Activated T-cell treated with anti-CD3 and anti-CD28 coated beads, Interleukin-2, amount 50 U/mL, for 4 hours (primary cell): ENCODE results near the gene RASGRF2. TPM values are rescaled to one million over a fixed set of nuclear protein-coding genes. Genes with fewer than 3 reads are reported as not detected.
"Not testable (repeated sequence)": the region's sequence is repeated elsewhere in the genome, so short reads cannot be mapped to it uniquely, and the experiment has no call there.

ENCODE experiments used
- ATAC-seq, 2 donors: fragments of 200-7000 bp; cut with Tn5 transposase; one replicate each; pipeline ENCODE4 v1.10.0; 2021
- DNase-seq: peaks from one replicate; pipeline ENCODE4 v3.0.0-alpha.2; 2020
- H3K27me3 Mint-ChIP-seq: one replicate; pipeline ENCODE4 v1.8.0; 2021; ENCODE audit warnings: low read depth, mixed read lengths
- H3K36me3 Mint-ChIP-seq: one replicate; pipeline ENCODE4 v1.8.0; 2022; ENCODE audit warnings: mixed read lengths; ENCODE audit not compliant: insufficient read depth
- H3K4me1 Mint-ChIP-seq: one replicate; pipeline ENCODE4 v1.8.0; 2021; ENCODE audit warnings: low read depth, mixed read lengths
- H3K4me3 Mint-ChIP-seq: one replicate; pipeline ENCODE4 v1.8.0; 2021; ENCODE audit warnings: mild to moderate bottlenecking, moderate library complexity, mixed read lengths
- H3K9me3 Mint-ChIP-seq: one replicate; pipeline ENCODE4 v1.8.0; 2021; ENCODE audit warnings: mixed read lengths
- total RNA-seq, 3 donors: library from RNA; stranded (reverse); gene quantifications; one replicate each; pipeline ENCODE4 v1.2.1, GENCODE V29; 2021

Gene RASGRF2
- total RNA-seq, 3 donors from 2014 or later, result 5.6 to 8.6 (median 7.5) TPM

DNA sequence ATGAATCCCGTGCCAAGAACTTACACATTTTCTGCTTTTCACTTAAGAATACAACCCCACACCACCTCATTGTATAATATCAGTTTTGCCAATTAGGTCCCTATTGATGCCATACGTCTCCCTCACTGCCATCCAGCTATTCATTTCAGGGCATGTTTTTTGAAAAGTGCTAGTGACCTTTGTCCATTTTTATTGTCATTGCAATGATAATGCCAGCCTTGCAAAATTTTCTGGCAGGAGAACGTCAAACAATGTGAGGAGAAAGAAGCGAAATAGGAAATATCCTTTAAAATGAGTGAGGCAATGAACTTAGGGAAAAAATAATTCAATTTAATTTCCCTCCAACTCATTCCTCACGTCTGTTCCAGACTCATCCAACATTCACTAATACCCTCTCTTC lies 161.1 kb downstream of the RASGRF2 start:
- peaks cover 5% of the 10 kb centered on the region for H3K4me1 Mint-ChIP-seq
- peaks cover 47% of the 10 kb centered on the region for H3K36me3 Mint-ChIP-seq
- no peak overlapping the region for H3K4me3 Mint-ChIP-seq
- H3K27me3 Mint-ChIP-seq, result no peaks in the 10 kb centered on the region
- DNase-seq (no peak), ATAC-seq (no peak)
- no peaks in the 10 kb centered on the region for H3K9me3 Mint-ChIP-seq

DNA sequence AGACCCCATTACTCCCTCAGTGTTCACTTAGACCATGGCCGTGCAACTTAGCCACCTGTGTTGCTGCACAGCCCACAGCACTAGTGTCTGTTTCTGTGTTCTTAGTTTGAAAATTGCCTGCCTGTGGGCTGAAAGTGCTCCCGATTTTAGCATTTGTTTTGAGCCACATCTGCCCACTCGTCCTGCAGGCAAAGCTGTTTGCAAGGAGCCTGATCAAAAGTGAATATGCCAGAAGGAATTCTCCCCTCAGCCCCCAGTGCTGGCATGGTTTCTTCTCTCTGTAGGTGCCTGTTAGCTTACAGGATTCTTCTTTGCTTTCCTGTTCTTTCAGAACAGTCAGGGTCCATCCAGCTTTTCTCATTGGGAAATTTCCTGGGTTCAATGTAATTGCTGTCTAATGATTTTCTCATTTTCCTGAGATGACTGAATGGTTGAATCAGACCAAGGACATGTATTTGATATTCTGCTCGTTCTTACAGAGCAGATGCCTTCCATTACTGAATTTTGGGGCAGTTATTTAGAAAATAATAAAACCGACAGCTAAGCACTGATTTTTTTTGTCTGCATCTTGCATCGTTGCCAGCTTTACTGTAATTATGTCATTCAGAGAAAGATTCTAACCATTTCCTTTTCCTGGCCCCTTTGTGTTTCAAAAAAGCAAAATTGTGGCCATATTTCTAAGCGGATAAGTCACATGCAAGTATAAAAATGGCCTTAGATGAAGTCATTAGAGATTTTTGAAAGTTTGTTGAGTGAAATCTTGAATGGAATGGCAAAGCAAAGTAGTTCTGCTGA lies 161.9 kb downstream of the RASGRF2 start:
- H3K27me3 Mint-ChIP-seq, result no peaks in the 10 kb centered on the region
- peaks cover 51% of the 10 kb centered on the region for H3K36me3 Mint-ChIP-seq
- ATAC-seq (no peak), DNase-seq (no peak)
- H3K4me3 Mint-ChIP-seq, result no peak overlapping the region
- H3K4me1 Mint-ChIP-seq, result peaks cover 5% of the 10 kb centered on the region
- H3K9me3 Mint-ChIP-seq, result no peaks in the 10 kb centered on the region

DNA sequence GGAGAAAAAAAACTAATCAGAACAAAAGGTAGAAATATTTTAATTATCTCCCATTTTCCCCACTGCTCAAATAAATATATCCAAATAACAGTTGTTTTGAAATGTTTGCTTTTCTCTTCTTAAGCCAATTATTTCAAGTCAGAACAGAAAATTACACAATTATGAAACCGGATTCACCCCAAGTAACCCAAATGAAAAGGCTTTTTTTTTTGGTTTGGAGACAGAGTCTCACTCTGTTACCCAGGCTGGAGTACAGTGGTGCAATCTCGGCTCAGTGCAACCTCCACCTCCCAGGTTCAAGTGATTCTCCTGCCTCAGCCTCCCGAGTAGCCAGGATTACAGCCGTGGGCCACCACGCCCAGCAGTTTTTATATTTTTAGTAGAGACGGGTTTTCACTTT lies 164.5 kb downstream of the RASGRF2 start:
- not testable (repeated sequence) for H3K9me3 Mint-ChIP-seq, H3K4me3 Mint-ChIP-seq, H3K4me1 Mint-ChIP-seq, H3K27me3 Mint-ChIP-seq, ATAC-seq, DNase-seq
- peaks cover 43% of the 10 kb centered on the region for H3K36me3 Mint-ChIP-seq

DNA sequence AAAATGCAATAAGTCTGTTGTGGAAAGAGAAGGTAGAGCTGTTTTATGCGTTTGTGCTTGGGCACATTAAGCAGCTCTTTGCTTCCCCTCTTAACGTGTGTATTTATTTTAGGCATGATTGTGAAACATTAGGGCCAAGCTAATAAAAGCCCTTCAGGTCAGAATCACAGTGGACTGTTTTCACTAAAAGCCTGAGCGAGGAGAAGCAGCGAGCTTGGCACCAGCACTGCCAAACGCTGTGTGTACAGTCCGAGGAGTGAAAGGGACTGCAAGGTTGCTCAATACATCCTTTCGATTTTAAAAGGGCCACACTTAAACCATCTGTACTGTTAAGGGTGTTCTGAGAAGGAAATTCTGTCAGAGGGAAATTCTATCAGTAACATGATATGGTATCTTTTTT lies 165.8 kb downstream of the RASGRF2 start:
- Mint-ChIP-seq H3K4me3 (no peak overlapping the region), H3K4me1 (peaks cover 5% of the 10 kb centered on the region), H3K36me3 (peaks cover 41% of the 10 kb centered on the region), H3K9me3 (no peaks in the 10 kb centered on the region), H3K27me3 (no peaks in the 10 kb centered on the region)
- DNase-seq, result no peak
- no peak for ATAC-seq

DNA sequence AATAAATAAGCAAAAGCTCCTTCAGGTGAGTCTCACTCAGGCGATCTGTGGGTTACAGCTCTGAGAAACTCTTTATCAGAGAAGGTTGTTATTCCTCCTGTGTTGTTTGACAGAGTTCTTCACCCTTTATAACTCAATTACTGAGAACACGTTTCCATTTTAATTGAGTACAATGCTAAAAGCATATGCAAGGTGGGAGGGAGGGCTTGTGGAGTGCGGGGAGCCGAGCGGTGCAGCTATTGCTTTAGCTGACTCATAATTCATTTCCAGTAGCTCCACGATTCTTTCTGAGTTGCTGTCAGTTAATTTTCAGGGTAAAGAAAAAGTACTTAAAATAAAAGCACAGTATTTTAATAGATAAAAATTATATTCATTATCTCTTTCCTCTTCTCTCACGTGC lies 168.3 kb downstream of the RASGRF2 start:
- Mint-ChIP-seq H3K27me3 (no peaks in the 10 kb centered on the region), H3K4me1 (no peaks in the 10 kb centered on the region), H3K9me3 (no peaks in the 10 kb centered on the region), H3K4me3 (no peak overlapping the region), H3K36me3 (peaks cover 31% of the 10 kb centered on the region)
- DNase-seq (no peak), ATAC-seq (no peak)

DNA sequence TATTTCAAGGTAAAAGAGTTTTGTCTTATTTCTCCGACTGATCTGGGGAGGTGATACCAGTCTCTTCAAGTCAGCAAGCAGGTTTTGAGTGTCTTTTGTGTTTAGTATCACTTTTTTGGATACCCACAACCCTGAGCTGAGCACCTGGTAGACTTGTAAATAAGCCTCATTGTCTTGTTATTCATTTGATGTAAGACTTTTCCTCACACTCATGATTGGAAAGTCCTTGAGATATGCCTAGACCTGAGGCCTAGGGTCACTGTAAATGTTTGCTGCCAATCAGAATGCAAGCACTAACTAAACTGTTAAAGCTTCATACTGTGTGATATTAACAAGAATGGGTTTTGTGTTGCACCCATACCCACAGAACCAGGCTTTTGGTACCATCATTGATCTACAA lies 172.2 kb downstream of the RASGRF2 start:
- H3K9me3 Mint-ChIP-seq, result peaks cover 5% of the 10 kb centered on the region
- DNase-seq (no peak), ATAC-seq (no peak)
- H3K27me3 Mint-ChIP-seq, result no peaks in the 10 kb centered on the region
- H3K36me3 Mint-ChIP-seq, result peaks cover 33% of the 10 kb centered on the region
- no peak overlapping the region for H3K4me3 Mint-ChIP-seq
- no peaks in the 10 kb centered on the region for H3K4me1 Mint-ChIP-seq

DNA sequence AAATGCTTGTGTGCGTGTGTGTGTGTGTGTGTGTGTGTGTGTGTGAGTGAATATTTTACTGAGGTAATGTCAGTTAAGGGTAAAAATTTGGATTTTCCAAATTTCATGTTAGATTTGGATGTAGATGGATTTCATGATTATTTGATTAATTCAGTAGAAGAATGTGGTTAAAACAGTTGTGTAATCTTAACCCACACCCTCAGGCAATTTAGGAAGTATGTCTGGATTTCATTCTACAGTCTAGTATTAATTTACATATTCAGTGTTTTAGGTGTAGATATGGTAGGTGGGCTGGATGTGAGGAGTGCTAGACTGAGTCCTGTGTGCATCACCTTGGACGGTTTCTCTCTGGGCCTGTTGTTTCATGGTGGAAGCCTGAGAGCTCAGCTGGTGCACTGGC lies 173.9 kb downstream of the RASGRF2 start:
- no peak for ATAC-seq
- no peak overlapping the region for H3K4me3 Mint-ChIP-seq
- no peak for DNase-seq
- peaks cover 5% of the 10 kb centered on the region for H3K9me3 Mint-ChIP-seq
- no peaks in the 10 kb centered on the region for H3K27me3 Mint-ChIP-seq
- peaks cover 40% of the 10 kb centered on the region for H3K36me3 Mint-ChIP-seq
- no peaks in the 10 kb centered on the region for H3K4me1 Mint-ChIP-seq

DNA sequence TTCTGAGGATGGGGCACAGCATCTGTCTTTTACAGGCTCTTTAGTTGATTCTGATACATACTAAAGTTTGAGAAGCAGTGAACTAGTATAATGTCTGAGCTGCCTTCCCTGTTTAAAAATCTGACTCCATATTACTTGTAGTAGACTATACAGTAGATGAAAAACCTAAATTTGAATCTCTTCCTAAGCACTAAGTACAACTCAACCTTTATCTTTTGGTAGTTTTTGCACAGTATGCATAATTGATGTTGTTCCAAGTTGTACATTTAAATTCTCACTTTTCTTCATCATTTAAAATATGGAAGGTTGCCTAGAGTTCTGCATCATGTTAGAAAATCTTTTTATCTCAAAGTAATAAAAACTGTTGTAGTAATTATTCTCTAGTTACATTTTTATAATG lies 174.4 kb downstream of the RASGRF2 start:
- Mint-ChIP-seq H3K36me3 (peaks cover 39% of the 10 kb centered on the region), H3K4me3 (no peak overlapping the region), H3K9me3 (peaks cover 5% of the 10 kb centered on the region), H3K27me3 (no peaks in the 10 kb centered on the region), H3K4me1 (no peaks in the 10 kb centered on the region)
- DNase-seq (no peak), ATAC-seq (no peak)

DNA sequence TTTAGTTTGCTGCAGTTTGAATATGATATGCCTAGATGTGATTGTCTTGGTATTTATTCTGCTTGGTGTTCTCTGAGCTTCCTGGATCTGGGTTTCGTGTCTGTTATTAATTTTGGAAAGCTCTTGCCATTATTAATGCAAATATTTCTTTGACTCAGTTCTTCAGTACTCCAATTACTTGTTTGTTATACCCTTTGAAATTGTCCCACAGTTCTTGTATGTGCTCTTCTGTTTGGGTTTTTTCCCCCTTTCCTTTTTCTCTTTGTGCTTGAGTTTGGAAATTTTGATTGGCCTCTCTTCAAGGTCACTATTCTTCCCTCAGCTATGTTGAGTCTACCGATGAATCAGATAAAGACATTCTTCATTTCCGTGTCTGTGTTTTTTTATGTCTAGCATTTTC lies 176.4 kb downstream of the RASGRF2 start:
- DNase-seq (no peak), ATAC-seq (no peak)
- Mint-ChIP-seq H3K36me3 (peaks cover 40% of the 10 kb centered on the region), H3K4me1 (no peaks in the 10 kb centered on the region), H3K4me3 (no peak overlapping the region), H3K27me3 (no peaks in the 10 kb centered on the region), H3K9me3 (peaks cover 5% of the 10 kb centered on the region)

DNA sequence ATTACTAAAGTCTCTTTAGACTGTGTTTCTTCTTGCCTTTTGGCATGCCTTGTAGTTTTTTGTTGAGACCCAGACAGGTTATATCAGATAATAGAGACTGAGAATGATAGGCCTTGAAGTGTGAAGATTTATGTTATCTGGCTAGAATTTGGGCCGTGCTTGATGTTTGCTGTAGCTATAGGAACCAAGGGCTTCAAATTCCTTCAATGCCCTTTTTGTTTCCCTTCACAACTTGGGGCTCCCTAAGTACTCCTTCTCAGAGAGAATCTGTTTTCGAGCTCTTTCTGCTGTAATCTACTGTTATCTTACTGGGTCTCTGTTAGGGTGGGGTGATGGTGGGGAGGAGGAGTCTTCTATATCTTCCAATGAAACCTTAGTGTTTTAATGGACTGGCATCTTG lies 177.7 kb downstream of the RASGRF2 start:
- peaks cover 5% of the 10 kb centered on the region for H3K9me3 Mint-ChIP-seq
- no peak for DNase-seq
- peaks cover 39% of the 10 kb centered on the region for H3K36me3 Mint-ChIP-seq
- H3K27me3 Mint-ChIP-seq, result no peaks in the 10 kb centered on the region
- ATAC-seq, result no peak
- no peaks in the 10 kb centered on the region for H3K4me1 Mint-ChIP-seq
- no peak overlapping the region for H3K4me3 Mint-ChIP-seq

DNA sequence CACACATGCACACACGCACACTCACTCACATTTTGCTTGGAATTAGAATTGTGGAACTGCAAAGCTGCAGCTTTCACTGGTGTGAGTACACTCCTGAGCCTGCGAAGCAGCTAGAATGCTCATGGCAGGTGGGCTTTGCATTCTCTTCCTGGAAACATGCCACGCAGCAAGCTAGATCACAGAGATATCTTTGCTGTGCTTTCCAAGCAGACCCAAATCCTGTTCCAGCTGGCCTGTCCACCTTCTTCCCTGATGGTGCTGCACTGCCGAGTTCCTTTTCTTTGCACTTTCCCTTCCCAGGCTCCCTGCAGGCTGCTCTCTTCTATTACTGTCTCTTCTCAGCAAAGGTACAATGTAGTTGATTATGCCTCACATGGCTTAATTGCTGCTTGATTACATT lies 180.3 kb downstream of the RASGRF2 start:
- peaks cover 5% of the 10 kb centered on the region for H3K9me3 Mint-ChIP-seq
- ATAC-seq (no peak), DNase-seq (no peak)
- no peak overlapping the region for H3K4me3 Mint-ChIP-seq
- no peaks in the 10 kb centered on the region for H3K27me3 Mint-ChIP-seq
- peaks cover 30% of the 10 kb centered on the region for H3K36me3 Mint-ChIP-seq
- no peaks in the 10 kb centered on the region for H3K4me1 Mint-ChIP-seq

DNA sequence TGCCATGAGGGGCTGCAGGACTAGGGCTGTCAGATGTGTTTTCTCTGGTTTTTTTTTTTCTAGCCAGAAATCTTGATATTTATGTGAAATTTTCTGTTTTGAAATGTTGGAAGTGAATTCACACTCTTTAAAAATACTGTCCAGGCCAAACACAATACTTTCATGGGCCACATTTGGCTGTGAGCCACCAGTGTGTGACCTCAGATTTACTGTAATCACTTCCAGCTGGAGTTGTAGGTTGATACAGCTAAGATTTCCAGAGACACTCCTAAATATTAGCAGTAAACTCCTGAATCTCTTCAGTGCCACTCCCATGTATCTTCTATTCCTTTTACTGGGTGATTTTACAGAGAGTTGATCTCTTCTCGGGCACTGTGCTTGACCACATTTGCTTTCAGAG lies 180.8 kb downstream of the RASGRF2 start:
- ATAC-seq (no peak), DNase-seq (no peak)
- Mint-ChIP-seq H3K36me3 (peaks cover 33% of the 10 kb centered on the region), H3K9me3 (peaks cover 5% of the 10 kb centered on the region), H3K4me1 (no peaks in the 10 kb centered on the region), H3K4me3 (no peak overlapping the region), H3K27me3 (no peaks in the 10 kb centered on the region)

DNA sequence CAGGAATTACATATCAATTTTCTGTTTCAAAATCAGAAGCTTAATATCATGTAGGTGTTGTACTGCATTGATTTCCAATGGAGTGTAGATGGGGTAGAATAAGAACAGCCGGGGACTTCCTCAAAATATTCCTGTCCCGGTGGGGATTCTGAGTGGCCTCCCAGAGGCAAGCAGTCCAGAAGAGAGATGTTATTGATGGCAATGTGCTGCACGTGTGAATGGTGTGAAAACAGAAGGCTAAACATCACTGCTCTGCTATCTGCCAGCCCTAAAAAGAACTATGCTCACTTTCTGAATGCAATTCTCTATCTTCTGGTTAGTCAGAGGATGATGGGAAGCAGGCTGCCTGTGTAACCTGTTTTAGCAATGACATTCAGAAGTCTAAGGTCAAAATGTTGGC lies 181.9 kb downstream of the RASGRF2 start:
- DNase-seq (no peak), ATAC-seq (no peak)
- Mint-ChIP-seq H3K9me3 (no peaks in the 10 kb centered on the region), H3K4me3 (no peak overlapping the region), H3K36me3 (peaks cover 24% of the 10 kb centered on the region), H3K27me3 (no peaks in the 10 kb centered on the region), H3K4me1 (no peaks in the 10 kb centered on the region)

DNA sequence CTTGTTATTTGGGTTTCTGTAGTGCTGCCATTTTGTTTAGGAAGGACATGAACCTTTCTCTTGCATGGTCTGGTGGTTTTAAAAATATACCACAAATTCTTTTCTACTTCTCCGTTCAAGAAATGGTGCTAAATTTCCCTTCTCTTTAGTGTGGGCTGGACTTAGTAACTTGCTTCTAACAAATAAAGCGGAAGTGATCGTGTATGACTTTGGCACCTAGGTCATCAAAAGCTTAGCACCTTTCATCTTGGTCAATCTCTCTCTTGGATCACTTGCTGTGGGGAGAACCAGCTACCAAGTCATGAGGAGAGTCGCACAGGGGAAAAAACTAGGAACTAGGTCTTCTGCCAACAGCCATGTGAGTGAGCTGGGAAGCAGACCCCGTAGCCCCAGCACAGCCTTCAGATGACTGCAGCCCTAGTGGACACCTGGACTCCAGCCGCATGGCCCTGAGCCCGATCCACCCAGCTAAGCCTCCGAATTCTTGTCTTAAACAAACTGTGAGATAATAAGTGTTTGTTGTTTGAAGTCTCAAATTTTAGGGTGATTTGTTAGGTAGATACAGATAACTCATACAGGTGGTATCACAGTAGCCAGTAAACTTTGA lies 185.3 kb downstream of the RASGRF2 start:
- no peak overlapping the region for H3K4me3 Mint-ChIP-seq
- H3K9me3 Mint-ChIP-seq, result no peaks in the 10 kb centered on the region
- no peaks in the 10 kb centered on the region for H3K27me3 Mint-ChIP-seq
- no peak for ATAC-seq
- peaks cover 16% of the 10 kb centered on the region for H3K36me3 Mint-ChIP-seq
- no peaks in the 10 kb centered on the region for H3K4me1 Mint-ChIP-seq
- DNase-seq, result no peak

DNA sequence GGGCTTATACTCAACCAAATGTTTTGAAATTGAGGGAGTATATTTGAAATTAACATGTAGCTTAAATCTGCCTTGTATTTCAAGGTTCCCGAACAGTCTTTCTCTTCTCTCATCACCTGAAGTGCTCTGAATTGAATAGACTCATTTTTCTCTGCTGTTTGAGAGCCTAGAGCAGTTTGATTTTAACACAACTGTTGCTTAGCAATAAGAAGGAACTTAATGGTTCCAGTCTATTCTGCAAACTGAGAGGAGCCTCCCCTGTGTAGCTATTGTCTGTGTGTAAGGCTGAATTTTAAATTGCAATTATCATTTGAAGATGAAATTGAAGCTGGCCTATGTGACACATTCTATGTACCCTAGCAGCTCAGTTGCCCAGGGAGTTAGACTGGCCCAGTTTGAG lies 185.9 kb downstream of the RASGRF2 start:
- DNase-seq (no peak), ATAC-seq (no peak)
- Mint-ChIP-seq H3K4me3 (no peak overlapping the region), H3K36me3 (peaks cover 20% of the 10 kb centered on the region), H3K9me3 (no peaks in the 10 kb centered on the region), H3K4me1 (no peaks in the 10 kb centered on the region), H3K27me3 (no peaks in the 10 kb centered on the region)
